Upper lobe of left lung (tissue), 6 donors: ENCODE measurements around the gene SHQ1. TPM values are rescaled to one million over a fixed set of nuclear protein-coding genes. Genes with fewer than 3 reads are reported as not detected.

Source experiments
- ATAC-seq, 2 donors: fragments of 200-7000 bp; cut with Tn5 transposase; one replicate each; pipeline ENCODE4 v1.9.1; 2022; ENCODE audit warnings: mild to moderate bottlenecking in 2 of 2, moderate library complexity in 2 of 2; ENCODE audit not compliant: low FRiP score in 2 of 2
- DNase-seq, 2 donors: peaks; one replicate each; pipeline ENCODE4 v3.0.0-alpha.2; 2019 to 2020
- H3K27ac ChIP-seq, 4 donors: fragments of 200-600 bp; sonication (generic); one replicate each; pipeline ENCODE4 v1.5.1; 2016 to 2019
- H3K27me3 ChIP-seq, 4 donors: fragments of 200-600 bp; sonication (generic); one replicate each; pipeline ENCODE4 v1.5.1; 2017 to 2019
- H3K36me3 ChIP-seq, 4 donors: fragments of 200-600 bp; sonication (generic); one replicate each; pipeline ENCODE4 v1.5.1; 2016 to 2019
- H3K4me1 ChIP-seq, 4 donors: fragments of 200-600 bp; sonication (generic); one replicate each; pipeline ENCODE4 v1.5.1; 2018 to 2019
- H3K4me3 ChIP-seq, 4 donors: fragments of 200-600 bp; sonication (generic); one replicate each; pipeline ENCODE4 v1.5.1; 2017 to 2019; ENCODE audit warnings: mild to moderate bottlenecking in 2 of 4, moderate library complexity in 1 of 4
- H3K9me3 ChIP-seq, 4 donors: fragments of 200-600 bp; sonication (generic); one replicate each; pipeline ENCODE4 v1.5.1; 2018 to 2019
- CTCF ChIP-seq, 6 experiments: fragments of 450-650 bp in 4 of 6; fragments of 200-600 bp in 2 of 6; sonication (generic) in 2 of 6; IDR thresholded peaks; one replicate each; pipeline ENCODE4 v1.5.1; 2016 to 2019; ENCODE audit warnings: antibody characterized with exemption in 6 of 6
- EP300 ChIP-seq, 4 donors: sonication (generic); formaldehyde crosslinking; IDR thresholded peaks; one replicate each; pipeline ENCODE4 v1.5.1; 2017; ENCODE audit warnings: antibody characterized with exemption in 4 of 4, control low read depth in 2 of 4
- POLR2A ChIP-seq, 4 donors: fragments of 450-650 bp; IDR thresholded peaks; one replicate each; pipeline ENCODE4 v1.5.1; 2016 to 2017; ENCODE audit warnings: antibody characterized with exemption in 4 of 4, mild to moderate bottlenecking in 2 of 4
- POLR2AphosphoS5 ChIP-seq, 2 donors: sonication (generic); formaldehyde crosslinking; IDR thresholded peaks; one replicate each; pipeline ENCODE4 v1.5.1; 2017; ENCODE audit warnings: antibody characterized with exemption in 2 of 2
- WGBS, 2 donors: methylation state at CpG; one replicate each; pipeline ENCODE4 v1.1.5; 2017 to 2018; 5-methylcytosine and 5-hydroxymethylcytosine counted together
- total RNA-seq, 6 donors: library from RNA; depleted of rRNA in 4 of 6; stranded (reverse); fragments of >200 nt in 4 of 6; gene quantifications; one replicate each; pipeline versions ENCODE4 v1.1.0 to v1.2.1, GENCODE V29; 2016 to 2021
- donor health status: DM: no; HTN: no; CAD: no; lungs with moderate emphysema.
- donor health status: DM: no; HTN: yes; CAD: no; lungs with severe emphysema.

Gene SHQ1
- total RNA-seq, 6 donors from 2014 or later, result 12.0 to 31.4 (median 19.3) TPM

GRCh38 chr3:72848703-72849081 lies 447 bp upstream of the SHQ1 start:
- Histone ChIP-seq H3K4me3 (peak overlapping the region; percentile 27 to 92 (median 86)), H3K27me3 (no peaks in the 10 kb centered on the region), H3K27ac (peak overlapping the region in 1 of 4 donors; percentile 85), H3K36me3 (no peaks in the 10 kb centered on the region), H3K4me1 (peaks cover 8 to 24% (median 16%) of the 10 kb centered on the region in 4 donors), H3K9me3 (no peaks in the 10 kb centered on the region)
- TF ChIP-seq POLR2AphosphoS5 (IDR thresholded peaks at IDR 0.05) (no peak), EP300 (IDR thresholded peaks at IDR 0.05) (no peak), POLR2A (IDR thresholded peaks at IDR 0.05) (no peak), CTCF (IDR thresholded peaks at IDR 0.05) (no peak)
- 1% methylated on average over 11 of the region's 11 CpGs for WGBS, 2 donors
- DNase-seq (no peak), ATAC-seq (peak in 1 of 2 donors; percentile 11)

GRCh38 chr3:72847282-72847681 lies 963 bp downstream of the SHQ1 start:
- 11 to 14% methylated on average over 6 of the region's 6 CpGs for WGBS, 2 donors
- Histone ChIP-seq H3K36me3 (peaks cover 0 to 5% (median under 1%) of the 10 kb centered on the region in 4 donors), H3K27ac (peak overlapping the region; percentile 65 to 85 (median 82)), H3K9me3 (no peaks in the 10 kb centered on the region), H3K27me3 (no peaks in the 10 kb centered on the region), H3K4me3 (peak overlapping the region; percentile 72 to 92 (median 86)), H3K4me1 (peaks cover 8 to 24% (median 16%) of the 10 kb centered on the region in 4 donors)
- ATAC-seq (no peak), DNase-seq (no peak)
- TF ChIP-seq EP300 (IDR thresholded peaks at IDR 0.05), result no peak
- no peak for TF ChIP-seq POLR2AphosphoS5 (IDR thresholded peaks at IDR 0.05)
- TF ChIP-seq POLR2A (IDR thresholded peaks at IDR 0.05), result no peak
- no peak for TF ChIP-seq CTCF (IDR thresholded peaks at IDR 0.05)

GRCh38 chr3:72846166-72846565 lies 2.1 kb downstream of the SHQ1 start:
- WGBS, 2 donors, result 95 to 97% methylated on average over 10 of the region's 10 CpGs
- no peak for TF ChIP-seq EP300 (IDR thresholded peaks at IDR 0.05)
- TF ChIP-seq POLR2AphosphoS5 (IDR thresholded peaks at IDR 0.05), result no peak

GRCh38 chr3:72844436-72844993 lies 3.7 kb downstream of the SHQ1 start:
- Histone ChIP-seq H3K9me3 (no peaks in the 10 kb centered on the region), H3K27ac (no peak overlapping the region), H3K36me3 (peaks cover 9 to 30% (median 17%) of the 10 kb centered on the region in 4 donors), H3K4me3 (no peak overlapping the region), H3K4me1 (peaks cover 8 to 24% (median 16%) of the 10 kb centered on the region in 4 donors), H3K27me3 (no peaks in the 10 kb centered on the region)
- ATAC-seq (no peak), DNase-seq (no peak)
- no peak for TF ChIP-seq POLR2AphosphoS5 (IDR thresholded peaks at IDR 0.05)
- no peak for TF ChIP-seq EP300 (IDR thresholded peaks at IDR 0.05)
- TF ChIP-seq CTCF (IDR thresholded peaks at IDR 0.05), result no peak
- TF ChIP-seq POLR2A (IDR thresholded peaks at IDR 0.05), result no peak
- WGBS, 2 donors, result 90 to 96% methylated on average over 1 of the region's 1 CpG

More at GRCh38 chr3:72846166-72846565, 2.1 kb downstream of the SHQ1 start:
- DNase-seq (no peak), ATAC-seq (no peak)
- Histone ChIP-seq H3K27ac (no peak overlapping the region), H3K4me1 (peaks cover 8 to 24% (median 16%) of the 10 kb centered on the region in 4 donors), H3K27me3 (no peaks in the 10 kb centered on the region), H3K36me3 (peaks cover 4 to 16% (median 10%) of the 10 kb centered on the region in 4 donors), H3K4me3 (no peak overlapping the region), H3K9me3 (no peaks in the 10 kb centered on the region)

GRCh38 chr3:72839057-72839456 lies 9.2 kb downstream of the SHQ1 start:
- Histone ChIP-seq H3K27me3 (no peaks in the 10 kb centered on the region), H3K36me3 (peaks cover 9 to 66% (median 20%) of the 10 kb centered on the region in 4 donors), H3K4me1 (no peaks in the 10 kb centered on the region), H3K27ac (no peak overlapping the region), H3K9me3 (no peaks in the 10 kb centered on the region), H3K4me3 (no peak overlapping the region)
- ATAC-seq (no peak), DNase-seq (no peak)
- 86 to 90% methylated on average over 3 of the region's 3 CpGs for WGBS, 2 donors
- TF ChIP-seq POLR2A (IDR thresholded peaks at IDR 0.05), result no peak
- TF ChIP-seq POLR2AphosphoS5 (IDR thresholded peaks at IDR 0.05), result no peak
- no peak for TF ChIP-seq EP300 (IDR thresholded peaks at IDR 0.05)
- TF ChIP-seq CTCF (IDR thresholded peaks at IDR 0.05), result no peak
